Upper lobe of left lung (tissue), 4 donors: ENCODE data around the gene COMMD4.
"Not testable (repeated sequence)": the region's sequence is repeated elsewhere in the genome, so short reads cannot be mapped to it uniquely, and the experiment has no call there.

Experiments used
- EP300 ChIP-seq, 4 donors: sonication (generic); formaldehyde crosslinking; IDR thresholded peaks; one replicate each; pipeline ENCODE4 v1.5.1; 2017; ENCODE audit warnings: antibody characterized with exemption in 4 of 4, control low read depth in 2 of 4
- POLR2A ChIP-seq, 4 donors: fragments of 450-650 bp; IDR thresholded peaks; one replicate each; pipeline ENCODE4 v1.5.1; 2016 to 2017; ENCODE audit warnings: antibody characterized with exemption in 4 of 4, mild to moderate bottlenecking in 2 of 4
- TF ChIP-seq, protein P1 (sequence below), 6 experiments: fragments of 450-650 bp in 4 of 6; fragments of 200-600 bp in 2 of 6; sonication (generic) in 2 of 6; IDR thresholded peaks; one replicate each; pipeline ENCODE4 v1.5.1; 2016 to 2019; ENCODE audit warnings: antibody characterized with exemption in 6 of 6

GRCh38 chr15:75343953-75344352, 8.1 kb downstream of the COMMD4 start:
- TF ChIP-seq, protein P1, sequence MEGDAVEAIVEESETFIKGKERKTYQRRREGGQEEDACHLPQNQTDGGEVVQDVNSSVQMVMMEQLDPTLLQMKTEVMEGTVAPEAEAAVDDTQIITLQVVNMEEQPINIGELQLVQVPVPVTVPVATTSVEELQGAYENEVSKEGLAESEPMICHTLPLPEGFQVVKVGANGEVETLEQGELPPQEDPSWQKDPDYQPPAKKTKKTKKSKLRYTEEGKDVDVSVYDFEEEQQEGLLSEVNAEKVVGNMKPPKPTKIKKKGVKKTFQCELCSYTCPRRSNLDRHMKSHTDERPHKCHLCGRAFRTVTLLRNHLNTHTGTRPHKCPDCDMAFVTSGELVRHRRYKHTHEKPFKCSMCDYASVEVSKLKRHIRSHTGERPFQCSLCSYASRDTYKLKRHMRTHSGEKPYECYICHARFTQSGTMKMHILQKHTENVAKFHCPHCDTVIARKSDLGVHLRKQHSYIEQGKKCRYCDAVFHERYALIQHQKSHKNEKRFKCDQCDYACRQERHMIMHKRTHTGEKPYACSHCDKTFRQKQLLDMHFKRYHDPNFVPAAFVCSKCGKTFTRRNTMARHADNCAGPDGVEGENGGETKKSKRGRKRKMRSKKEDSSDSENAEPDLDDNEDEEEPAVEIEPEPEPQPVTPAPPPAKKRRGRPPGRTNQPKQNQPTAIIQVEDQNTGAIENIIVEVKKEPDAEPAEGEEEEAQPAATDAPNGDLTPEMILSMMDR (IDR thresholded peaks at IDR 0.05), result not testable (repeated sequence)
- not testable (repeated sequence) for TF ChIP-seq EP300, POLR2A (IDR thresholded peaks at IDR 0.05)
